Measurements from ENCODE around the gene TTYH3.
"Not testable (repeated sequence)": the region's sequence is repeated elsewhere in the genome, so short reads cannot be mapped to it uniquely, and the experiment has no call there.

The TTYH3 gene

DNA sequence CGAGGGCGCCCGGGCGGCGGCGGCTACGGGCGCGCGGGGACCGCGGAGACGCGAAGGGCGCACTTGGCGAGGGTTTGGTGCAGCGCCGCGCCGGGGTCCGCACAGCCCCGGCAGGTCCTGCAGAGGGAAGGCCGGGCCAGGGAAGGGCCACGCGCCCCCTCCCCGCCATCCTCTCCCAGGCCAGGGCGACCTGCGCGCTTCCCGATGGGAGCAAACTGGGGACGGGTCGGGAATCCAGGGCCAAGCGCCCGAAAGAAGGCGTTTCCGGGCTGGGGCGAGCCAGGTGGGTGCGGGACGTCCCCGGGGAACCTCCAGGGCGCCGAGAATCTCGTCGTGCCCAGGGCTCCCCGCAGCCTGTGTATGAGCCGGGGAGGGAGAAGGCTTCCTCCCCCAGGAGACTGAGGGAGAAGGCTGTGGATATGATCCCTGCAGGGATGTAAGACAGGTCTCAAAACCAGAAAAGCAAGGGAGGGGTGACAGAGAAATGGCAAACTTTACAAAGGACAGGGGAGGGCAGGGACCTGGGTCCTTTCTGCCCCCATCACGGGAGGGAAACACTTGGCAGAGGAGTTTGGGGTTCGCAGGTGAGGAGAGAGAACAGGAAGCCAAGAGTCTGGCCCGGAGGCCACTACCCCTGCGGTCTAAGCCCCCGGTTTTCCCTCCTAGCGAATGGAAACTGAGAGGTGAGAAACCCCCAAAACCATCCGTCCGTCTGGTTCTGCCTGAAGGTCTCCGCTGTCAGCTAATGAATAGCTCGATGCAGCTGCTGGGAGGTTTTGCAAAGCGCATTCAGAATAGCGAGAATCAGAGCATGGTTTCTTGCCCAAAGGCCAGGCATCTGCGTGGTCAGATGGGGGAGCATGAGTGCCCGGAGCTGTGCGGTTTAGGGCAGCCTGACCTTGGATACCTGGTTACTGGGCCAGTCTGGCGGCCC, 56.9 kb downstream of the TTYH3 start:
- peak; percentile 25 for DNase-seq (ENCODE audit: low read depth)

DNA sequence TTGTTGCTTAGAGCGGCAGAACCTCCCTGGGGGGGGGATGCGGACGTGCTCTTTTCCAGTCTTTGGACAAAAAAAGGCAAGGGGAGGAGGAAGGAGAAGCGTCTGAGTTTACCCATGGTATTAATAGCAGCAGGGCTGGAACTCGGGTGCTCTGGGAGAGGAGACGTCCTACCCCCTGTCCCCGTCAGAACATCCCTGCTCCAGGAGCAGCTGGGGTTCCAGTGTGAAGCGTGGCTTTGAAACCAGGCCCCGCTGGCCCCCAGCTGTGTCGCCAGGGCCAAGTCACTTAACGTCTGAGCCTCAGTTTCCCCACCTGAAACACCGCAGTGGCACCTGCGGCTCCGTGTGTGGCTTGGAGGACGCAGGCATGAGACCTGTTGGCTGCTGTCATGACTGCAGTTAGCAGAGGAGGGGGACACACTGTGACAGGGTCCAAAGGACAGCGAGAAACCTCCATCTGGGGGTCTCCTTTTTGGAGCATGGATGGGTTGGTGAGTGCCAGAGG, 57.6 kb downstream of the TTYH3 start:
- no peak for DNase-seq (ENCODE audit: low read depth)

DNA sequence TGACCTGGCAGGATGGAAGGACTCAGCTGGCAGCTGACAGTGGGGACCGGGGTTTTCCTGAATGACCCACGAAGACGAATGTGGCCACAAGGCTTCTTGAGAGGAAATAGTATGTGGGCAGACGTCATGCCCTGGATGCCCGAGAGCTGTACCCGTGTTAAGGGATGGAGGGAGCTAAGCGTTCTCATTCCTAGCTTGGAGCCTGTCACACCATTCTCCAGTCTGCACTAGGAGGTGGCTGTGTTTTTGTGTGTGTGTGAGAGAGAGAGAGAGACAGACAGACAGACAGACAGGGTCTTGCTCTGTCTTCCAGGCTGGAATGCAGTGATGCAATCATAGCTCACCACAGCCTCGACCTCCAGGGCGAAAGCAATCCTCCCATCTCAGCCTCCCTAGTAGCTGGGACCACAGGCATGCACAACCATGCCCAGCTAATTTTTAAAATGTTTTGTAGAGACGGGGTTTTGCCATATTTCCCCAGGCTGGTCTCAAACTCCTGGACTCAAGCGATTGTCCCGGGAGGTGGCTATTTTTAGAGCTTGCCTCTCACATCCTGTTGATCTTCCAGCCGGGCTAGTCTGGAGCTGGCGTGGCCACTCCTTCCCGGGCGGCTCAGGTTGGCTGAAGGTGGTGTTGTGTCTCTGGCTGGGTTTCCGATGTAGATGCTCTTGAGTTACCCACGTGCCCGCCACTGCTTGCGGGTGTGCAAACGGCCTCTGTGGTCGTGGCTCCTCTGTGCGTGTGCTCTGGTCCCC, 58.3 kb downstream of the TTYH3 start:
- DNase-seq (ENCODE audit: low read depth): peak; percentile 80

- DNase-seq (ENCODE audit: low read depth): no peak
Observed at GRCh38 chr7:2691011-2691707, 59.4 kb downstream of the TTYH3 start.

GRCh38 chr7:2691932-2692439, 60.2 kb downstream of the TTYH3 start:
- DNase-seq (ENCODE audit: low read depth): not testable (repeated sequence)

DNA sequence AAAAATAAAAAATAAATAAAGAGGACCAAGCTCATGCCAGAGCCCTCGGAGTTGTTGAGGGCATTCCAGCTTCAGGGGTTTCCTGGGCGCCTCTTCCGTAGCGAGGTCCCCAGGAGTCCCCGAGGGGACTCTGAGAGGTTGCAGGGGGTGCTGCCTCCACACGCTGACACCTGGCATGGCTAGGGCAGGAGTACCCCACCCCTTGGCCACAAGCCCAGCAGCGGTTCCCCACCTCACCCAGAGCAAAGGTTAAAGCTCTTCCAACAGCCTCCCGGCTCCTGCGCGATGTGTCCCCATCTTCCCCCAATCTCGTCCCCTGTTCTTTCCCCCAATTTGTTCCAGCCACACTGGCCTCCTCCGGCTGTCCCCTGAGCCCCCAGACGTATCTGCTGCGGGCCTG, 60.8 kb downstream of the TTYH3 start:
- no peak for DNase-seq (ENCODE audit: low read depth)

DNA sequence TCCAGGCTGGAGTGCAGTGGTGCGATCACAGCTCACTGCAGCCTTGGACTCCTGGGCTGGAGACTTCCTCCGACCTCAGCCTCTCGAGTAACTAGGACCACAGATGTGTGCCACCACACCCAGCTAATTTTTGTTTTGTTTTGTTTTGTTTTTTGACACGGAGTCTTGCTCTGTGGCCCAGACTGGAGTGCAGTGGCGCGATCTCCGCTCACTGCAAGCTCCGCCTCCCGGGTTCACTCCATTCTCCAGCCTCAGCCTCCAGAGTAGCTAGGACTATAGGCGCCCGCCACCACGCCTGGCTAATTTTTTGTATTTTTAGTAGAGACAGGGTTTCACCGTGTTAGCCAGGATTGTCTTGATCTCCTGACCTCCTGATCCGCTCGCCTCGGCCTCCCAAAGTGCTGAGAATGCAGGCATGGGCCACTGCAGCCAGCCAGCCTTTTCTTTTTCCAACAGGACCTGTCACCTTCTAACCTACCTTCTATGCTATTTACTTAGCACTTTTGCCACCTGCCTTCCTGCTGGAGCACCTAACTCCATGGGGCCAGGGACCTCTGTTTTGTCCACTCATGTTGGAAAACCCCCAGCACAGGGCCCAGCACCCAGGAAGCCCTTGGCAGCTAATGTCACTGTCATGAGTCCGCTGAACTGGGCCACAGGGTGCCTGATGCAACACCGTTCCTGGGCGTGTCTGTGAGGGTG, 61.8 kb downstream of the TTYH3 start:
- DNase-seq (ENCODE audit: low read depth): not testable (repeated sequence)

- DNase-seq (ENCODE audit: low read depth): not testable (repeated sequence)
Observed at GRCh38 chr7:2694122-2694436, 62.3 kb downstream of the TTYH3 start.

DNA sequence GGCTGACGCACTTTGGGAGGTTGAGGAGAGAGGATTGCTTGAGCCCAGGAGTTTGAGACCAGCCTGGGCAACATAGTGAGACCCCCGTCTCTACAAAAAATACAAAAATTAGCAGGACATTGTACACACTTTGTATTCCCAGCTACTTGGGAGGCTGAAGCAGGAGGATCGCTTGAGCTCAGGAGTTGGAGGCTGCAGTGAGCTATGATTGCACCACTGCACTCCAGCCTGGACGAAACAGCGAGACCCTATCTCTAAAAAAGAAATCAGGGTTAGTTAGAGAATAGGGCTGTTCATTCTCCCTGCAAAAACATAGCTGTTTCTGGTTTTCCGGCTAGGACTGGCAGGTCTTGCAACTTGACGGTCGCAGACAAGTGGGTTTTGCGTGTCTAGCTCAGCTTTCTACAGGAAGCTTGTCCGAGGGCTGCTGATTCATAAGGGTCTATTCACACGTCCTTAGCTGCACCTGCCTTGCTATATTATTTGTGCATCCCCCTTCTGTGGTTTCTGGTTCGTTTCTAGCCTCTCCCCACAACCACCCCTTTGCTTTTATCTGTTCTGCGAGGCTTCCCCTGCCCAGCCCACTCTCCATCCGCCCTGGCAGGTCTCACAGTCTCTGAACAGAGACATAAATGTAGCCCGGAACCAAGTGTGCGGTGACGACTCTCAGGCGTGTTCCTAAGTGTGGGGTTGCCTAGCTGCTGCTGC, 66.9 kb downstream of the TTYH3 start:
- no peak for DNase-seq (ENCODE audit: low read depth)

GRCh38 chr7:2699289-2699620, 67.5 kb downstream of the TTYH3 start:
- DNase-seq (ENCODE audit: low read depth): no peak

DNA sequence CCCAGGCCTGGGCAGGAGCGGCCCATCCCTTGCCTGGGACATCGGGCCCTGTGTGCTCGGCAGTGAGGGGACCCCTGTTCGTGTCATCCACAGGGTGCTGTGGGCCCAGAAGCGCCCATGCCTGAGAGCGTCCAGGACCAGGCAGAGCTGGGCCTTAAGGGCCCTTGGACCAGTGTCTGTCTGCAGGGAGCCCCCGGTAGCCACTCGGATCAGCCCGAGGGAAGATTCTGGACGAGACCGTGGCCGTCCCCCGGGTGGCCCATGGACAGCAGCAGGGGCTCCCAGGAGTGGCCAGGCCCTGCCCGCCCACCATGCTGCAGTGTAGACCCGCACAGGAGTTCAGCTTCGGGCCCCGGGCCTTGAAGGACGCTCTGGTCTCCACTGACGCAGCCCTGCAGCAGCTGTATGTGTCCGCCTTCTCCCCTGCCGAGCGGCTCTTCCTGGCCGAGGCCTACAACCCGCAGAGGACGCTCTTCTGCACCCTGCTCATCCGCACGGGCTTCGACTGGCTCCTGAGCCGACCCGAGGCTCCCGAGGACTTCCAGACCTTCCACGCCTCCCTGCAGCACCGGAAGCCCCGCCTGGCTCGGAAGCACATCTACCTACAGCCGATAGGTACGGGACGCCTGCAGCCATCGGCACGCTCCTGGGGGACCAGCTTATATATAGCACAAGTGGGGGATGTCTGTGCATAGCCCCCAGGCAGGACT, 68.5 kb downstream of the TTYH3 start:
- DNase-seq (ENCODE audit: low read depth): no peak

GRCh38 chr7:2701424-2701823, 69.6 kb downstream of the TTYH3 start:
- DNase-seq (ENCODE audit: low read depth): no peak

GRCh38 chr7:2701832-2702593, 70.2 kb downstream of the TTYH3 start:
- DNase-seq (ENCODE audit: low read depth): no peak

GRCh38 chr7:2702594-2702957, 70.8 kb downstream of the TTYH3 start:
- no peak for DNase-seq (ENCODE audit: low read depth)

GRCh38 chr7:2705371-2706096, 73.7 kb downstream of the TTYH3 start:
- DNase-seq (ENCODE audit: low read depth): no peak

DNA sequence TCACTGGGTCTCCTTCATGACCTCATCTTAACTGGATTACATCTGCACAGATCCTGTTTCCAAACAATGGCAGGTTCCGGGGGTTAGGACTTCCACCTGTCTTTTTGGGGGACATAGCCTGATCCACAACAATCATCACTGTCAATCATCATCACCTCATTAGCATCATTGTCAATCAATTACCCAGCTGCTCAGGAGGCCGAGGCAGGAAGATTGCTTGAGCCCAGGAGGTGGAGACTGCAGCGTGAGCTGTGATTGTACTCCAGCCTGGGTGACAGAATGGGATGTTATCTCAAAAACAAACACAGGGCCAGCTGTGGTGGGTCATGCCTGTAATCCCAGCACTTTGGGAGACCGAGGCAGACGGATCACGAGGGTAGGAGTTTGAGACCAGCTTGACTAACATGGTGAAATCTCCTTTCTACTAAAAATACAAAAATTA, 74.9 kb downstream of the TTYH3 start:
- no peak for DNase-seq (ENCODE audit: low read depth)

DNA sequence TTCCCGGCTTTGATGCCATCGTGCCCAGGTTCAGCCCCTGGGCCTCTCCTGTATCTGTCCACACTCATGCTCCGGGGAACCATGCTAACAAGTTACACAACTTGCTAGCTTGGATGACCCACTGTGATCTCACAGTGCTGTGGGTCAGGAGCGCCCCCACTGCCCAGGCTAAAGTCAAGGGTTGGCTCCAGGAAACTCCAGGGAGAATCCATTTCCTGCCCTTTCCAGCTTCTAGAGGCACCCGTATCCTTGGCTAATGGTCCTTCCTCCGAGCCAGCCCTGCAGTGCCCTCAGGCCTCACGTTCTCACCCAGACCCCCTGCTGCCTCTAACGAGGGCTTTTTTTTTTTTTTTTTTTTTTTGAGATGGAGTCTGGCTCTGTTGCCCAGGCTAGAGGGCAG, 75.7 kb downstream of the TTYH3 start:
- no peak for DNase-seq (ENCODE audit: low read depth)

DNA sequence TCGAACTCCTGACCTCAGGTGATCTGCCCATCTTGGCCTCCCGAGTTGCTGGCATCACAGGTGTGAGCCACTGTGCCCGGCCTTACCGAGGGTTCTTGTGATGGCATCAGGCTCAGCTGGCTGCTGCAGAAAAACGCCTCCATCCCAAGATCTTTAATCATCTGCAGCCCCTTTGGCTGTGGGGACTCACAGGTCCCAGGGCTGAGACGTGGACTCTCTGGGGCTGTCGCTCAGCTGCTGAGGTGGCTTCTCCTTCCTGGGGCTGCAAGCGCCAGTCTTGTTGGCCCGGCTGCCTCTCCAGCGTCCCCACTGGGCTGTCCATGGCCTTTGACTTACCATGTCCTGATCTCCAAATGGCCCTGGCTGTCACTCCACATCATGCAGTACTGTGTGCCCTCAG, 76.3 kb downstream of the TTYH3 start:
- no peak for DNase-seq (ENCODE audit: low read depth)
